Endodermal cell (in vitro differentiated cells): ENCODE results near the gene GNB2. TPM values are rescaled to one million over a fixed set of nuclear protein-coding genes. Genes with fewer than 3 reads are reported as not detected.
"Not testable (repeated sequence)": the region's sequence is repeated elsewhere in the genome, so short reads cannot be mapped to it uniquely, and the experiment has no call there.

Source experiments
- DNase-seq: peaks from one replicate; pipeline ENCODE4 v3.0.0-alpha.2; 2017
- H3K27ac ChIP-seq: 2 replicates; pipeline ENCODE4 v1.5.1; 2013; ENCODE audit warnings: mild to moderate bottlenecking, low read depth, low read length, moderate library complexity
- H3K27me3 ChIP-seq: 2 replicates; pipeline ENCODE4 v1.6.1; 2013; ENCODE audit warnings: mild to moderate bottlenecking, low read length, moderate library complexity; ENCODE audit not compliant: insufficient read depth, control insufficient read depth, poor library complexity, severe bottlenecking
- H3K36me3 ChIP-seq: 2 replicates; pipeline ENCODE4 v1.7.0; 2013; ENCODE audit warnings: mild to moderate bottlenecking, low read length, moderate library complexity; ENCODE audit not compliant: control insufficient read depth, insufficient read depth
- H3K4me1 ChIP-seq: one replicate; pipeline ENCODE4 v1.7.0; 2013; ENCODE audit warnings: low read length; ENCODE audit not compliant: control insufficient read depth, insufficient read depth
- H3K4me3 ChIP-seq: 2 replicates; pipeline ENCODE4 v1.5.1; 2013; ENCODE audit warnings: mild to moderate bottlenecking, low read length, moderate library complexity
- H3K9ac ChIP-seq: 2 replicates; pipeline ENCODE4 v1.6.1; 2013; ENCODE audit warnings: mild to moderate bottlenecking, low read length, moderate library complexity; ENCODE audit not compliant: poor library complexity, severe bottlenecking; ENCODE audit errors: extremely low read depth
- H3K9me3 ChIP-seq: 2 replicates; pipeline ENCODE4 v1.6.1; 2013; ENCODE audit warnings: mild to moderate bottlenecking, low read length, moderate library complexity; ENCODE audit not compliant: control insufficient read depth
- H3K27ac Mint-ChIP-seq: 2 replicates; pipeline ENCODE4 v1.8.0; 2020; ENCODE audit warnings: mixed read lengths
- H3K27me3 Mint-ChIP-seq: 2 replicates; pipeline ENCODE4 v1.8.0; 2021; ENCODE audit warnings: mild to moderate bottlenecking, mixed read lengths; ENCODE audit not compliant: insufficient read depth
- H3K36me3 Mint-ChIP-seq: 2 replicates; pipeline ENCODE4 v1.8.0; 2020; ENCODE audit warnings: low read depth, mixed read lengths
- H3K4me1 Mint-ChIP-seq: 2 replicates; pipeline ENCODE4 v1.8.0; 2020; ENCODE audit warnings: mixed read lengths
- H3K4me3 Mint-ChIP-seq: 2 replicates; pipeline ENCODE4 v1.8.0; 2020; ENCODE audit warnings: mild to moderate bottlenecking, moderate library complexity, mixed read lengths
- H3K9me3 Mint-ChIP-seq: 2 replicates; pipeline ENCODE4 v1.8.0; 2020; ENCODE audit warnings: mild to moderate bottlenecking, mixed read lengths
- WGBS, 2 experiments: methylation state at CpG; one replicate each; pipeline versions ENCODE4 v1.1.5 to v1.1.7; 2013; ENCODE audit warnings: missing lambda C conversion rate in 2 of 2, mixed read lengths in 1 of 2; ENCODE audit not compliant: insufficient coverage in 1 of 2, insufficient read length in 1 of 2; 5-methylcytosine and 5-hydroxymethylcytosine counted together
- total RNA-seq, 2 donors: library from RNA; stranded (reverse); fragmentation: NEBNext Ultra II Directional in 1 of 2; extraction: Animal tissue kit (Norgen Biotek cat#: 25700) in 1 of 2; gene quantifications; 2 replicates in 1 of 2; 3 replicates in 1 of 2; pipeline ENCODE4 v1.2.1, GENCODE V29; 2021
- TF ChIP-seq, protein P1 (sequence below): fragments of 200-600 bp; sonication (generic); conservative IDR thresholded peaks from 2 replicates; pipeline ENCODE4 v1.5.0; 2021; ENCODE audit warnings: antibody characterized with exemption, mild to moderate bottlenecking

Gene GNB2
- total RNA-seq, 2 donors from 2014 or later = 197 to 230 TPM

DNA sequence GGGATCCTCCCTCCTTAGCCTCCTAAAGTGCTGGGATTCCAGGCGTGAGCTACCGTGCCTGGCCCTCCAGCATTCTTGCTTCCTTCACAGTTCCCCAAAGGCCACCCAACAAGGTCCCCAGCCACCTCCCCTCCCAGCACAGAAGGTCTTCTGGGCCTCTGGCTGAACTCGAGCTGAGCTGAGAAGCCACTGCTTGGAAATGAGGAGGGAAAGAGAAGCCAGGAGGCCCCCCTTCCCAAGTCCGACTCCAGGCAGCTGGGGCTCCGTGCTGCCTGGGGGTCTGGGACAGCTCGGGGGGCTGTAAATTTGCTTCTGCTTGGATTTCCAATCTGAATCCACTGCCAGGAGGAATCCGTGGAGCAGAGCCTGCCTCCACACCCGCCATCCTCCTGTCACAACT lies 41.2 kb downstream of the GNB2 start:
- 80 to 90% methylated on average over 4 to 8 of the region's 8 CpGs for WGBS, 2 experiments
- no peak for DNase-seq

DNA sequence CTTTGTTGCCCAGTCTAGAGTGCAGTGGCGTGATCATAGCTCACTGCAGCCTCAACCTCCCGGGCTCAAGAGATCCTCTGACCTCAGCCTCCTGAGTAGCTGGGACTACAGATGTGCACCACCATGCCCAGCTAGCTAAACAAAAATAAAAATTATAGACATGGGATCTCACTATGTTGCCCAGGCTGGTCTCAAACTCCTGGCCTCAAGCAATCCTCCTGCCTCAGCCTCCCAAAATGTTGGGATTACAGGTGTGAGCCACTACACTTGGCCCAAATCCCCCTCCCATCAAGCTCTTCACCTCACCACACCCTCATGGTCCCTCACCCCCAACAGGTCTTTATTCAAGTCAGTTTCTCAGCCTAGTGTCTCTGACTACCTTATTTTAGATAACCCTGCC lies 43.5 kb downstream of the GNB2 start:
- peaks cover 30% of the 10 kb centered on the region for H3K9me3 Mint-ChIP-seq
- not testable (repeated sequence) for H3K4me1 ChIP-seq, H3K36me3 ChIP-seq, H3K36me3 Mint-ChIP-seq, H3K4me1 Mint-ChIP-seq, H3K4me3 Mint-ChIP-seq, H3K27ac Mint-ChIP-seq, H3K9ac ChIP-seq, DNase-seq, H3K27ac ChIP-seq, H3K4me3 ChIP-seq
- 91 to 100% methylated on average over 2 of the region's 2 CpGs for WGBS, 2 experiments
- peaks cover 29% of the 10 kb centered on the region for H3K27me3 ChIP-seq
- H3K9me3 ChIP-seq = peaks cover 11% of the 10 kb centered on the region
- peaks cover 54% of the 10 kb centered on the region for H3K27me3 Mint-ChIP-seq

More for the DNA sequence above, 41.2 kb downstream of the GNB2 start:
- H3K27me3 ChIP-seq = peaks cover 6% of the 10 kb centered on the region
- Mint-ChIP-seq H3K4me1 (no peaks in the 10 kb centered on the region), H3K9me3 (peaks cover 26% of the 10 kb centered on the region), H3K36me3 (peaks cover 5% of the 10 kb centered on the region), H3K4me3 (no peak overlapping the region), H3K27me3 (peaks cover 34% of the 10 kb centered on the region), H3K27ac (no peak overlapping the region)
- H3K36me3 ChIP-seq = no peaks in the 10 kb centered on the region
- H3K27ac ChIP-seq = no peak overlapping the region
- H3K9ac ChIP-seq = no peak overlapping the region
- TF ChIP-seq, protein P1, sequence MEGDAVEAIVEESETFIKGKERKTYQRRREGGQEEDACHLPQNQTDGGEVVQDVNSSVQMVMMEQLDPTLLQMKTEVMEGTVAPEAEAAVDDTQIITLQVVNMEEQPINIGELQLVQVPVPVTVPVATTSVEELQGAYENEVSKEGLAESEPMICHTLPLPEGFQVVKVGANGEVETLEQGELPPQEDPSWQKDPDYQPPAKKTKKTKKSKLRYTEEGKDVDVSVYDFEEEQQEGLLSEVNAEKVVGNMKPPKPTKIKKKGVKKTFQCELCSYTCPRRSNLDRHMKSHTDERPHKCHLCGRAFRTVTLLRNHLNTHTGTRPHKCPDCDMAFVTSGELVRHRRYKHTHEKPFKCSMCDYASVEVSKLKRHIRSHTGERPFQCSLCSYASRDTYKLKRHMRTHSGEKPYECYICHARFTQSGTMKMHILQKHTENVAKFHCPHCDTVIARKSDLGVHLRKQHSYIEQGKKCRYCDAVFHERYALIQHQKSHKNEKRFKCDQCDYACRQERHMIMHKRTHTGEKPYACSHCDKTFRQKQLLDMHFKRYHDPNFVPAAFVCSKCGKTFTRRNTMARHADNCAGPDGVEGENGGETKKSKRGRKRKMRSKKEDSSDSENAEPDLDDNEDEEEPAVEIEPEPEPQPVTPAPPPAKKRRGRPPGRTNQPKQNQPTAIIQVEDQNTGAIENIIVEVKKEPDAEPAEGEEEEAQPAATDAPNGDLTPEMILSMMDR = no peak
- H3K9me3 ChIP-seq = peaks cover 11% of the 10 kb centered on the region
- H3K4me3 ChIP-seq = no peak overlapping the region
- H3K4me1 ChIP-seq = no peaks in the 10 kb centered on the region

DNA sequence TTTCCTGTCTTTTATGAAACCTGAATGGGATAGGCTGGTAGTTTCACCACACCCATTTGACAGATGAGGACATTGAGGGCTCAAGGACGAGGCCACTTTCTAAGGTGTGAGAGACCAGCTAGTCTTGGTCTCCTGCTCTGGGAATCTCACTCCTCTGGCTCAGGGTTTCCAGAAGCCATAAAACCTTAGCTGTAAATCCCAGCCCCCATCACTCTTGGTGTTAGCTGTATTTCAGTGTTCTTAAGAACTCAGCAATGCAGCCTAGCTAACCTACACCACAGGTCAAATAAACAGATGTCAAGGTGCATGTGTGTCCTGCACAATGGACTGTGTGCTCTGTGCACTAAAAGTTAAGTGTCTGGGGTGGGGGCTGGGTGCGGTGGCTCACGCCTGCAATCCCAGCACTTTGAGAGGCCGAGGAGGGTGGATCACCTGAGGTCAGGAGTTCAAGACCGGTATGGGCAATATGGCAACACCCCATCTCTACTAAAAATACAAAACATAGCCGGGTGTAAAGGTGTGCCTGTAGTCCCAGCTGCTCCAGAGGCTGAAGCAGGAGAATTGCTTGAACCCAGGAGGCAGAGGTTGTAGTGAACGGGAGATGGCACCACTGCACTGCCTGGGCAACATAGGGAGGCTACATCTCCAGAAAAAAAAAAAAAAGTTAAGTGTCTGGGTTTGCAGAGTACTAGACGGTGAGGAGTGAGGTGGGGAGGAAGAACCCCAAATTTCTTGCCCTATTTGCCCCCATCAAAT lies 46.2 kb downstream of the GNB2 start:
- Histone ChIP-seq H3K4me3 (peak overlapping the region; percentile 66), H3K4me1 (no peaks in the 10 kb centered on the region), H3K27ac (no peak overlapping the region), H3K36me3 (no peaks in the 10 kb centered on the region), H3K9me3 (peaks cover 11% of the 10 kb centered on the region), H3K9ac (no peak overlapping the region), H3K27me3 (peaks cover 47% of the 10 kb centered on the region)
- Mint-ChIP-seq H3K4me1 (peaks cover 3% of the 10 kb centered on the region), H3K27ac (no peak overlapping the region), H3K27me3 (peaks cover 77% of the 10 kb centered on the region), H3K9me3 (peaks cover 30% of the 10 kb centered on the region), H3K4me3 (peak overlapping the region; percentile 52), H3K36me3 (peaks cover 5% of the 10 kb centered on the region)
- DNase-seq = peak; percentile 51
- 78 to 88% methylated on average over 2 to 8 of the region's 8 CpGs for WGBS, 2 experiments
- TF ChIP-seq, protein P1 = peak; percentile 32
